Activated gamma-delta T cell treated with anti-CD3 and anti-CD28 coated beads, Interleukin-2, amount 50 U/mL, for 16 hours (primary cell): ENCODE results near the gene KNDC1.

Experiments used
- DNase-seq: peaks from one replicate; pipeline ENCODE4 v3.0.0-alpha.2; 2020; ENCODE audit warnings: low read depth

KNDC1 gene

GRCh38 chr10:133191651-133192050 is 31.6 kb downstream of the KNDC1 start:
- DNase-seq = no peak

GRCh38 chr10:133194151-133194550 is 34.1 kb downstream of the KNDC1 start:
- no peak for DNase-seq

- DNase-seq = no peak
These were observed 35.1 kb downstream of the KNDC1 start for GRCh38 chr10:133195096-133195495.

GRCh38 chr10:133195611-133196010 is 35.6 kb downstream of the KNDC1 start:
- DNase-seq = no peak

GRCh38 chr10:133196221-133196915 is 36.3 kb downstream of the KNDC1 start:
- DNase-seq = no peak

GRCh38 chr10:133196936-133197758 is 37.1 kb downstream of the KNDC1 start:
- DNase-seq = no peak

GRCh38 chr10:133197786-133198185 is 37.8 kb downstream of the KNDC1 start:
- no peak for DNase-seq

GRCh38 chr10:133198206-133198605 is 38.2 kb downstream of the KNDC1 start:
- DNase-seq = no peak

- no peak for DNase-seq
These were observed 38.8 kb downstream of the KNDC1 start for GRCh38 chr10:133198621-133199487.

- DNase-seq = no peak
These were observed 39.5 kb downstream of the KNDC1 start for GRCh38 chr10:133199488-133199885.

- DNase-seq = no peak
These were observed 40.1 kb downstream of the KNDC1 start for GRCh38 chr10:133199992-133200611.

GRCh38 chr10:133200621-133201031 is 40.6 kb downstream of the KNDC1 start:
- no peak for DNase-seq

- DNase-seq = no peak
These were observed 41.3 kb downstream of the KNDC1 start for GRCh38 chr10:133201151-133201947.

GRCh38 chr10:133201948-133202725 is 42.1 kb downstream of the KNDC1 start:
- no peak for DNase-seq

- no peak for DNase-seq
These were observed 43.0 kb downstream of the KNDC1 start for GRCh38 chr10:133202778-133203651.

- no peak for DNase-seq
These were observed 43.7 kb downstream of the KNDC1 start for GRCh38 chr10:133203652-133204195.

- no peak for DNase-seq
These were observed 44.4 kb downstream of the KNDC1 start for GRCh38 chr10:133204226-133205015.

- DNase-seq = no peak
These were observed 45.1 kb downstream of the KNDC1 start for GRCh38 chr10:133205146-133205545.
